WTC11 (cell line): ENCODE data around the gene TMEM80.
"Not testable (repeated sequence)": the region's sequence is repeated elsewhere in the genome, so short reads cannot be mapped to it uniquely, and the experiment has no call there.

Experiments
- CTCF ChIP-seq: fragments of 200-600 bp; IDR thresholded peaks from 2 replicates; pipeline ENCODE4 v1.8.0; 2022; ENCODE audit warnings: antibody characterized with exemption
- MLX ChIP-seq: sonication (generic); formaldehyde crosslinking; IDR thresholded peaks from 2 replicates; pipeline ENCODE4 v1.8.1; 2023; ENCODE audit warnings: mild to moderate bottlenecking, missing genetic modification reagents, moderate library complexity
- SP1 ChIP-seq: sonication (generic); formaldehyde crosslinking; conservative IDR thresholded peaks from 2 replicates; pipeline ENCODE4 v1.8.1; 2022; ENCODE audit warnings: missing genetic modification reagents
- ZNF121 ChIP-seq: sonication (generic); formaldehyde crosslinking; IDR thresholded peaks from 2 replicates; pipeline ENCODE4 v1.8.0; 2023; ENCODE audit warnings: missing genetic modification reagents
- ZNF232 ChIP-seq: sonication (generic); formaldehyde crosslinking; IDR thresholded peaks from 2 replicates; pipeline ENCODE4 v1.8.0; 2022; ENCODE audit warnings: mild to moderate bottlenecking, missing genetic modification reagents
- ZNF396 ChIP-seq: fragments of 250-450 bp; sonication (Bioruptor Pico); IDR thresholded peaks from 2 replicates; pipeline ENCODE4 v1.8.0; 2021; ENCODE audit warnings: mild to moderate bottlenecking, moderate library complexity, borderline replicate concordance

- TF ChIP-seq ZNF232 (CRISPR knock-in tag); CTCF; ZNF396 (CRISPR knock-in tag); SP1 (CRISPR knock-in tag); ZNF121; MLX (CRISPR knock-in tag): not testable (repeated sequence)
Measured at GRCh38 chr11:737899-738298, 42.3 kb downstream of the TMEM80 start.
